GM12878 (cell line): ENCODE results near the gene CCDC83. TPM values are rescaled to one million over a fixed set of nuclear protein-coding genes. Genes with fewer than 3 reads are reported as not detected.
A peak's percentile ranks its signal among the peaks of the same experiment; 100 is the strongest.

Experiments used
- ATAC-seq: fragments of 200-7000 bp; cut with Tn5 transposase; 3 replicates; pipeline ENCODE4 v1.9.1; 2020; ENCODE audit warnings: mild to moderate bottlenecking, moderate library complexity
- BruUV-seq: library from RNA; stranded (reverse); fragments of 400-500 nt; replicated peaks from 2 replicates; lab custom pipeline; 2021; lab: Mats Ljungman, UMichigan
- CTCF ChIA-PET: fragments of 300-600 bp; sonication (Branson Sonifier 250); formaldehyde crosslinking; extraction: SDS; loops from one replicate; lab custom pipeline; 2021; ENCODE audit warnings: inconsistent platforms; lab: Yijun Ruan, JAX
- POLR2A ChIA-PET: fragments of 350-600 bp; formaldehyde crosslinking; extraction: SDS; loops from one replicate; lab custom pipeline; 2021; ENCODE audit warnings: inconsistent platforms; lab: Charles Lee
- RAD21 ChIA-PET: fragments of 300-600 bp; sonication (Branson Sonifier 250); formaldehyde crosslinking; loops from one replicate; lab custom pipeline; 2023; ENCODE audit warnings: antibody characterized with exemption; ENCODE audit not compliant: unreplicated experiment; lab: Charles Lee
- SMC1A ChIA-PET: fragments of 300-600 bp; sonication (Branson Sonifier 250); formaldehyde crosslinking; loops from one replicate; lab custom pipeline; 2023; ENCODE audit not compliant: unreplicated experiment, uncharacterized antibody; lab: Charles Lee
- DNase-seq: peaks from one replicate; pipeline ENCODE4 v3.0.0-alpha.2; 2011; ENCODE audit warnings: low read depth, low spot score
- FAIRE-seq: peaks from 3 replicates; lab custom pipeline; 2011; peaks lifted over from hg19 to GRCh38; lab: Jason Lieb, UNC
- H2AFZ ChIP-seq: 2 replicates; pipeline ENCODE4 v1.6.0; 2011; ENCODE audit warnings: low read depth, low read length, control low read depth; ENCODE audit not compliant: control insufficient read depth
- H3K27ac ChIP-seq: 2 replicates; pipeline ENCODE4 v1.5.1; 2011; ENCODE audit warnings: control low read depth; ENCODE audit not compliant: control insufficient read depth, insufficient read depth
- H3K27me3 ChIP-seq, 2 experiments: replicated peaks in 1 of 2; 2 replicates each; pipeline versions ENCODE4 v1.6.0 to v1.6.1; 2011; ENCODE audit warnings: low read length in 1 of 2; ENCODE audit not compliant: control insufficient read depth in 2 of 2, insufficient read depth in 2 of 2
- H3K36me3 ChIP-seq, 2 experiments: 2 replicates each; pipeline ENCODE4 v1.5.1; 2011; ENCODE audit warnings: low read length in 1 of 2; ENCODE audit not compliant: control insufficient read depth in 2 of 2, insufficient read depth in 2 of 2
- H3K4me1 ChIP-seq: 2 replicates; pipeline ENCODE4 v1.6.1; 2011; ENCODE audit warnings: mild to moderate bottlenecking, low read length, moderate library complexity, mixed read lengths; ENCODE audit not compliant: control insufficient read depth, insufficient read depth
- H3K4me2 ChIP-seq: 2 replicates; pipeline ENCODE4 v1.6.0; 2011; ENCODE audit warnings: control low read depth; ENCODE audit not compliant: control insufficient read depth, insufficient read depth
- H3K4me3 ChIP-seq: fragments of 200-600 bp; sonication (generic); 2 replicates; pipeline ENCODE4 v1.5.1; 2016
- H3K79me2 ChIP-seq: 2 replicates; pipeline ENCODE4 v1.6.0; 2011; ENCODE audit warnings: low read length; ENCODE audit not compliant: control insufficient read depth, insufficient read depth
- H3K9ac ChIP-seq: 2 replicates; pipeline ENCODE4 v1.8.0; 2011; ENCODE audit warnings: low read length, control low read depth, mixed read lengths; ENCODE audit not compliant: control insufficient read depth, insufficient read depth
- H3K9me3 ChIP-seq: replicated peaks from 3 replicates; pipeline ENCODE4 v1.5.1; 2011; ENCODE audit warnings: mild to moderate bottlenecking, low read length; ENCODE audit not compliant: control insufficient read depth, insufficient read depth
- H4K20me1 ChIP-seq: 2 replicates; pipeline ENCODE4 v1.6.0; 2011; ENCODE audit not compliant: control insufficient read depth, insufficient read depth
- ATF7 ChIP-seq: fragments of 450-650 bp; IDR thresholded peaks from 2 replicates; pipeline ENCODE4 v1.6.1; 2016; ENCODE audit warnings: low read depth, mild to moderate bottlenecking
- BMI1 ChIP-seq: fragments of 450-650 bp; IDR thresholded peaks from 2 replicates; pipeline ENCODE4 v1.6.1; 2016; ENCODE audit warnings: mild to moderate bottlenecking, moderate library complexity, borderline replicate concordance
- ESRRA ChIP-seq: IDR thresholded peaks from 2 replicates; pipeline ENCODE4 v1.6.1; 2012; ENCODE audit warnings: mild to moderate bottlenecking, low read length, improper control_type of control experiment
- FOS ChIP-seq: IDR thresholded peaks from 3 replicates; pipeline ENCODE4 v1.6.1; 2011; ENCODE audit warnings: borderline replicate concordance; ENCODE audit not compliant: insufficient read length; ENCODE audit errors: extremely low read depth
- GABPA ChIP-seq: IDR thresholded peaks from 2 replicates; pipeline ENCODE4 v1.6.1; 2014; ENCODE audit warnings: antibody characterized with exemption, low read depth, mild to moderate bottlenecking, inconsistent platforms
- MTA2 ChIP-seq: fragments of 450-650 bp; IDR thresholded peaks from 2 replicates; pipeline ENCODE4 v1.6.1; 2016; ENCODE audit warnings: low read depth, mild to moderate bottlenecking, moderate library complexity
- MXI1 ChIP-seq: fragments of 150-350 bp; IDR thresholded peaks from 2 replicates; pipeline ENCODE4 v1.6.1; 2011; ENCODE audit warnings: low read depth, mild to moderate bottlenecking, inconsistent platforms, low read length, improper control_type of control experiment
- MYC ChIP-seq: IDR thresholded peaks from 2 replicates; pipeline ENCODE4 v1.6.1; 2011; ENCODE audit warnings: mild to moderate bottlenecking, low read length, moderate library complexity, inconsistent platforms; ENCODE audit not compliant: insufficient read depth, insufficient replicate concordance, insufficient read length, severe bottlenecking
- PAX8 ChIP-seq: fragments of 450-650 bp; IDR thresholded peaks from 2 replicates; pipeline ENCODE4 v1.6.1; 2017; ENCODE audit warnings: mild to moderate bottlenecking, moderate library complexity
- POU2F2 ChIP-seq: IDR thresholded peaks from 3 replicates; pipeline ENCODE4 v1.6.1; 2011; ENCODE audit warnings: low read depth, mild to moderate bottlenecking, low read length, borderline replicate concordance
- WGBS: methylation state at CpG from one replicate; pipeline ENCODE4 v1.1.6; 2016; ENCODE audit warnings: low lambda C conversion rate; ENCODE audit not compliant: insufficient replicate concordance, insufficient coverage; ENCODE audit errors: missing lambda C conversion rate; 5-methylcytosine and 5-hydroxymethylcytosine counted together
- in situ Hi-C: fragments of 300-500 bp; cut with MboI; formaldehyde crosslinking; loops from 9 replicates; pipeline ENCODE4 v1.14.3; 2018; ENCODE audit warnings: mixed read lengths
- intact Hi-C: fragments of 100-400 bp; cut with micrococcal nuclease; formaldehyde crosslinking; loops from one replicate; pipeline ENCODE4 v1.14.2; 2022; ENCODE audit not compliant: unreplicated experiment
- polyA plus RNA-seq, 11 experiments: library from polyadenylated mRNA; depleted of rRNA in 4 of 11; unstranded in 6 of 11; stranded (reverse) in 5 of 11; fragments of >200 nt; fragmentation: Nextera tagmentation in 4 of 11; fragmentation: Illumina TruSeq in 1 of 11; extraction: Ambion mirVana in 4 of 11; extraction: Trizol in 1 of 11; gene quantifications; 1 replicate in 1 of 11; 2 replicates in 10 of 11; pipeline versions ENCODE4 v1.2.1 to v1.2.3, GENCODE V29; 2011 to 2016; ENCODE audit warnings: inconsistent platforms in 2 of 11, missing spikeins in 2 of 11, low read depth in 1 of 11
- total RNA-seq, 4 experiments: library from RNA; depleted of rRNA in 3 of 4; stranded (reverse); fragments of >200 nt in 3 of 4; fragmentation: Illumina TruSeq in 1 of 4; extraction: Trizol in 1 of 4; gene quantifications; 2 replicates each; pipeline versions ENCODE4 v1.2.1 to v1.2.3, GENCODE V29; 2013 to 2021
- TF ChIP-seq, protein P1 (sequence below): IDR thresholded peaks from 2 replicates; pipeline ENCODE4 v1.6.1; 2012; ENCODE audit warnings: low read depth, low read length, improper control_type of control experiment
- TF ChIP-seq, protein P2 (sequence below): fragments of 450-650 bp; IDR thresholded peaks from 2 replicates; pipeline ENCODE4 v1.6.1; 2017; ENCODE audit warnings: low read depth, mild to moderate bottlenecking, moderate library complexity
- TF ChIP-seq, protein P3 (sequence below): fragments of 450-650 bp; IDR thresholded peaks from 2 replicates; pipeline ENCODE4 v1.6.1; 2016; ENCODE audit warnings: mild to moderate bottlenecking
- TF ChIP-seq, protein P4 (sequence below): fragments of 450-650 bp; formaldehyde crosslinking; IDR thresholded peaks from 2 replicates; pipeline ENCODE4 v1.5.0; 2022; ENCODE audit warnings: mild to moderate bottlenecking, missing genetic modification characterization
- TF ChIP-seq, protein P5 (sequence below): fragments of 450-650 bp; IDR thresholded peaks from 2 replicates; pipeline ENCODE4 v1.6.1; 2017; ENCODE audit warnings: mild to moderate bottlenecking

The CCDC83 gene
- total and polyA plus RNA-seq, 10 of the 15 experiments (the other 5 are each of a cell fraction or from before 2014, with no cell fraction given): not detected

DNA sequence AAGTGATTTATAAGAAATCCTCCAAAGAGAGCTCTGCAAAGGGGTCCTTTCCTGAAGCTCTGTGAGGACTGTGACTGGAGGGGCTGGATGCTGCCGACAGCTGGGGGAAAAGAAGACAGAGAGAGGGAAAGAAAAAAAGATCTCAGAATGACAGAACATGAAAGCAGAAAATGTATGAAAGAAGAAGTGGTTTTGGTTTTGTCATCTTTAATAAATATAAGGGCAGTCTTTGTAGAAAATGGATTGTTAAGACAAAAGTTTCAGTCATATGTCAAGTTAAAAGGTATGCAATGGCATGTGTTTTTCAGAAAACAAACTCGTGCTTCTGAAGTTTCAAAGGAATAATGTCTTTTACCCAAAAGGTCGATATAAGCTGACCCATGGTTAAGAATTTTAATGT is 105.5 kb downstream of the CCDC83 start:
- FAIRE-seq (no peak), DNase-seq (no peak), ATAC-seq (peak; percentile 65)
- Histone ChIP-seq H3K4me3 (no peak overlapping the region), H3K4me2 (no peak overlapping the region), H3K9me3 (no peaks in the 10 kb centered on the region), H2AFZ (no peak overlapping the region), H3K27ac (no peak overlapping the region), H3K79me2 (no peaks in the 10 kb centered on the region; the same call in 1 of the 2 replicates), H3K27me3 (no peaks in the 10 kb centered on the region), H3K9ac (no peak overlapping the region), H3K4me1 (peaks cover 7% of the 10 kb centered on the region), H3K36me3 (peaks cover 2 to 29% of the 10 kb centered on the region in 2 experiments), H4K20me1 (no peaks in the 10 kb centered on the region)
- SMC1A ChIA-PET: interaction anchor here (1.1 to 1.9 kb wide), 4 partner anchors 9 to 260 kb away, joined by 3 to 7 read pairs (median 4); no protein-coding TSS in a partner anchor
- CTCF ChIA-PET: no interaction called here
- RAD21 ChIA-PET: interaction anchor here (0.9 to 1.3 kb wide), 3 partner anchors 14 to 106 kb away, joined by 3 to 4 read pairs (median 4); partner anchors contain the start of gene CCDC83
- 12% methylated on average over 3 of the region's 3 CpGs for WGBS
- no TSS peak for BruUV-seq
- POLR2A ChIA-PET: no interaction called here
- intact Hi-C loops (no loop called here), in situ Hi-C loops (no loop called here)
- TF ChIP-seq MXI1 (peak; percentile 53; the same call in 1 of the 2 replicates), GABPA (no peak), MYC (no peak), BMI1 (0 out of 2 replicates have a peak, but pooled peaks have one; percentile 20), ATF7 (peak; percentile 51; the same call in 1 of the 2 replicates), FOS (no peak), PAX8 (no peak), MTA2 (peak; percentile 54; the same call in 1 of the 2 replicates), ESRRA (no peak), POU2F2 (no peak)
- TF ChIP-seq, protein P1, sequence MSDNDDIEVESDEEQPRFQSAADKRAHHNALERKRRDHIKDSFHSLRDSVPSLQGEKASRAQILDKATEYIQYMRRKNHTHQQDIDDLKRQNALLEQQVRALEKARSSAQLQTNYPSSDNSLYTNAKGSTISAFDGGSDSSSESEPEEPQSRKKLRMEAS: no peak
- TF ChIP-seq, protein P2, sequence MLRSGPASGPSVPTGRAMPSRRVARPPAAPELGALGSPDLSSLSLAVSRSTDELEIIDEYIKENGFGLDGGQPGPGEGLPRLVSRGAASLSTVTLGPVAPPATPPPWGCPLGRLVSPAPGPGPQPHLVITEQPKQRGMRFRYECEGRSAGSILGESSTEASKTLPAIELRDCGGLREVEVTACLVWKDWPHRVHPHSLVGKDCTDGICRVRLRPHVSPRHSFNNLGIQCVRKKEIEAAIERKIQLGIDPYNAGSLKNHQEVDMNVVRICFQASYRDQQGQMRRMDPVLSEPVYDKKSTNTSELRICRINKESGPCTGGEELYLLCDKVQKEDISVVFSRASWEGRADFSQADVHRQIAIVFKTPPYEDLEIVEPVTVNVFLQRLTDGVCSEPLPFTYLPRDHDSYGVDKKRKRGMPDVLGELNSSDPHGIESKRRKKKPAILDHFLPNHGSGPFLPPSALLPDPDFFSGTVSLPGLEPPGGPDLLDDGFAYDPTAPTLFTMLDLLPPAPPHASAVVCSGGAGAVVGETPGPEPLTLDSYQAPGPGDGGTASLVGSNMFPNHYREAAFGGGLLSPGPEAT: peak; percentile 58; the same call in 1 of the 2 replicates
- TF ChIP-seq, protein P3, sequence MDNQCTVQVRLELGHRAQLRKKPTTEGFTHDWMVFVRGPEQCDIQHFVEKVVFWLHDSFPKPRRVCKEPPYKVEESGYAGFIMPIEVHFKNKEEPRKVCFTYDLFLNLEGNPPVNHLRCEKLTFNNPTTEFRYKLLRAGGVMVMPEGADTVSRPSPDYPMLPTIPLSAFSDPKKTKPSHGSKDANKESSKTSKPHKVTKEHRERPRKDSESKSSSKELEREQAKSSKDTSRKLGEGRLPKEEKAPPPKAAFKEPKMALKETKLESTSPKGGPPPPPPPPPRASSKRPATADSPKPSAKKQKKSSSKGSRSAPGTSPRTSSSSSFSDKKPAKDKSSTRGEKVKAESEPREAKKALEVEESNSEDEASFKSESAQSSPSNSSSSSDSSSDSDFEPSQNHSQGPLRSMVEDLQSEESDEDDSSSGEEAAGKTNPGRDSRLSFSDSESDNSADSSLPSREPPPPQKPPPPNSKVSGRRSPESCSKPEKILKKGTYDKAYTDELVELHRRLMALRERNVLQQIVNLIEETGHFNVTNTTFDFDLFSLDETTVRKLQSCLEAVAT: no peak
- TF ChIP-seq, protein P4, sequence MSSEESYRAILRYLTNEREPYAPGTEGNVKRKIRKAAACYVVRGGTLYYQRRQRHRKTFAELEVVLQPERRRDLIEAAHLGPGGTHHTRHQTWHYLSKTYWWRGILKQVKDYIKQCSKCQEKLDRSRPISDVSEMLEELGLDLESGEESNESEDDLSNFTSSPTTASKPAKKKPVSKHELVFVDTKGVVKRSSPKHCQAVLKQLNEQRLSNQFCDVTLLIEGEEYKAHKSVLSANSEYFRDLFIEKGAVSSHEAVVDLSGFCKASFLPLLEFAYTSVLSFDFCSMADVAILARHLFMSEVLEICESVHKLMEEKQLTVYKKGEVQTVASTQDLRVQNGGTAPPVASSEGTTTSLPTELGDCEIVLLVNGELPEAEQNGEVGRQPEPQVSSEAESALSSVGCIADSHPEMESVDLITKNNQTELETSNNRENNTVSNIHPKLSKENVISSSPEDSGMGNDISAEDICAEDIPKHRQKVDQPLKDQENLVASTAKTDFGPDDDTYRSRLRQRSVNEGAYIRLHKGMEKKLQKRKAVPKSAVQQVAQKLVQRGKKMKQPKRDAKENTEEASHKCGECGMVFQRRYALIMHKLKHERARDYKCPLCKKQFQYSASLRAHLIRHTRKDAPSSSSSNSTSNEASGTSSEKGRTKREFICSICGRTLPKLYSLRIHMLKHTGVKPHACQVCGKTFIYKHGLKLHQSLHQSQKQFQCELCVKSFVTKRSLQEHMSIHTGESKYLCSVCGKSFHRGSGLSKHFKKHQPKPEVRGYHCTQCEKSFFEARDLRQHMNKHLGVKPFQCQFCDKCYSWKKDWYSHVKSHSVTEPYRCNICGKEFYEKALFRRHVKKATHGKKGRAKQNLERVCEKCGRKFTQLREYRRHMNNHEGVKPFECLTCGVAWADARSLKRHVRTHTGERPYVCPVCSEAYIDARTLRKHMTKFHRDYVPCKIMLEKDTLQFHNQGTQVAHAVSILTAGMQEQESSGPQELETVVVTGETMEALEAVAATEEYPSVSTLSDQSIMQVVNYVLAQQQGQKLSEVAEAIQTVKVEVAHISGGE (CRISPR knock-in tag): no peak
- TF ChIP-seq, protein P5, sequence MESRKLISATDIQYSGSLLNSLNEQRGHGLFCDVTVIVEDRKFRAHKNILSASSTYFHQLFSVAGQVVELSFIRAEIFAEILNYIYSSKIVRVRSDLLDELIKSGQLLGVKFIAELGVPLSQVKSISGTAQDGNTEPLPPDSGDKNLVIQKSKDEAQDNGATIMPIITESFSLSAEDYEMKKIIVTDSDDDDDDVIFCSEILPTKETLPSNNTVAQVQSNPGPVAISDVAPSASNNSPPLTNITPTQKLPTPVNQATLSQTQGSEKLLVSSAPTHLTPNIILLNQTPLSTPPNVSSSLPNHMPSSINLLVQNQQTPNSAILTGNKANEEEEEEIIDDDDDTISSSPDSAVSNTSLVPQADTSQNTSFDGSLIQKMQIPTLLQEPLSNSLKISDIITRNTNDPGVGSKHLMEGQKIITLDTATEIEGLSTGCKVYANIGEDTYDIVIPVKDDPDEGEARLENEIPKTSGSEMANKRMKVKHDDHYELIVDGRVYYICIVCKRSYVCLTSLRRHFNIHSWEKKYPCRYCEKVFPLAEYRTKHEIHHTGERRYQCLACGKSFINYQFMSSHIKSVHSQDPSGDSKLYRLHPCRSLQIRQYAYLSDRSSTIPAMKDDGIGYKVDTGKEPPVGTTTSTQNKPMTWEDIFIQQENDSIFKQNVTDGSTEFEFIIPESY: no peak
